Cardiac fibroblast (primary cell): Measurements from ENCODE around the gene AOC2.
"Not testable (repeated sequence)": the region's sequence is repeated elsewhere in the genome, so short reads cannot be mapped to it uniquely, and the experiment has no call there.

Source experiments
- DNase-seq, 2 donors: peaks; one replicate each; pipeline versions ENCODE4 v3.0.0 to v3.0.0-alpha.2; 2010; ENCODE audit warnings: low read depth in 2 of 2
- H3K4me3 ChIP-seq, 2 donors: replicated peaks in 1 of 2; 1 replicate in 1 of 2; 2 replicates in 1 of 2; pipeline ENCODE4 v1.5.1; 2011; ENCODE audit warnings: low read depth in 2 of 2, low read length in 2 of 2, mild to moderate bottlenecking in 2 of 2, moderate library complexity in 1 of 2
- CTCF ChIP-seq: IDR thresholded peaks from one replicate; pipeline ENCODE4 v1.5.1; 2011; ENCODE audit warnings: low read depth, mild to moderate bottlenecking, low read length, inconsistent platforms

The AOC2 gene

DNA sequence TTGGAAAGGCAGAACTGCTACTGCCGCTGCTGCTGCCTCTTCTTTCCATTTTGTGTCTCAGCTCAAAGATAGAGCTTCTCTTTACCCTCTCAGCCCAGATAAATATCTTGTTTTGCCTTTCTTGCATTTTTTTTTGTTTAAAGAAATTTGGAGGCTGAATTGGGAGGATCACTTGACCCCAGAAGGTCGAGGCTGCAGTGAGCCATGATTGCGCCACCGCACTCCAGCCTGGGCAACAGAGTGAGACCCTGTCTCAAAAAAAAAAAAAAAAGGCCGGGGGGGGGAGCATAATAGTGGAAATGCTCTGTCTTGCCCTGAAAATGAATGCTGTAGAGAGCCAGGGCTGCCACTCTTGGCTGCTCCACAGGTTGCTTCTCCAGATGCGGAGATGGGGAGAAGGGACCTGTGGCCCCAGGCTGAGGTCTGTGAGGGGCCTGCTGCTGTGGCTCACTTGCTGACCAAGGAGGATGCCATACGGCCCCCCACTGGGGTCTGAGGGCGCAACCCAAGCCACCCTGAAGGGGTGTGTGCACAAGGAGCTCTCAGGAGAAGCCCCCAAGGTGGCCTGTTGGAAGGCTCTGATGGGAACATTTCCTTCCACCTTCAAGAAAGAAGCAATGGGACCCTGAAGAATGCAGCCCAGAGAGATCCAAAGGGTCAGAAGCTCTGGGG is 34.7 kb downstream of the AOC2 start:
- DNase-seq, result no peak
- H3K4me3 ChIP-seq, result no peak overlapping the region
- TF ChIP-seq CTCF, result no peak

DNA sequence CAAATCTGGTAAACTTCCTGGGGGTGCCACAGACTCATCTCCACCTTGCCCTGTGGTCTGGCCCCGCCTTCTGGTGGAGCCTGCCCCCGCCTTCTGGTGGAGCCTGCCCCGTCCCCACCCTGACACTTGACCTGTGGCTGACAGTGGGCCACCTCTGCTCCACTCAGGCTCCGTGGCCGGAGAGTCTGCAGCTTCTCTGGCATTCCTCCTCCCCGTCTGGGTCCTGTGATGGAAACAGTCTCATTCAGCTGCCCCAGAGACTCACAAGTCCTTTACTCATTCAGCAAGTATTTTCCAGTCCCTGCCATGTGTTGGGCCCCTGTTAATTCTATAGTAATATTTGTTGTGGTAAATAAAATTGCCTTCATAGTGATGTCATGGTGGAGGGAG is 35.2 kb downstream of the AOC2 start:
- peak; percentile 25 to 57 for DNase-seq
- no peak for TF ChIP-seq CTCF
- no peak overlapping the region for H3K4me3 ChIP-seq

- no peak for TF ChIP-seq CTCF
- no peak overlapping the region for H3K4me3 ChIP-seq
- no peak for DNase-seq
These were observed 36.5 kb downstream of the AOC2 start for GRCh38 chr17:42880776-42881310.

- not testable (repeated sequence) for H3K4me3 ChIP-seq, DNase-seq
These were observed 37.3 kb downstream of the AOC2 start for GRCh38 chr17:42881706-42882105.

DNA sequence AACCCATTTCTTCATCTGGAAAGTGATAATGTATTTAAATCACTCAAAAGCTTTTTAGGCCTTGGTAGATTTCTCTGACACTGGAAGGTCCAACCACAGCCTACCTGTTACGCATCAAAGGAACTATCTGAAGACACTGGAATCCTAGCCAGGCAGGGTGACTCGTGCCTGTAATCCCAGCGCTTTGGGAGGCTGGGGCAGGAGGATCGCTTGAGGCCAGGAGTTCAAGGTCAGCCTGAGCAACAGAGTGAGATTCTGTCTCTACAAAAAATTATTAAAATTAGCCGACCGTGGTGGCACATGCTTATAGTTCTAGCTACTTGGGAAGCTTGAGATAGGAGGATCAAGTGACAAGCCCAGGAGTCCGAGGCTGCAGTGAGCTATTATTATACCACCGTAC is 37.8 kb downstream of the AOC2 start:
- no peak overlapping the region for H3K4me3 ChIP-seq
- no peak for DNase-seq
- no peak for TF ChIP-seq CTCF

DNA sequence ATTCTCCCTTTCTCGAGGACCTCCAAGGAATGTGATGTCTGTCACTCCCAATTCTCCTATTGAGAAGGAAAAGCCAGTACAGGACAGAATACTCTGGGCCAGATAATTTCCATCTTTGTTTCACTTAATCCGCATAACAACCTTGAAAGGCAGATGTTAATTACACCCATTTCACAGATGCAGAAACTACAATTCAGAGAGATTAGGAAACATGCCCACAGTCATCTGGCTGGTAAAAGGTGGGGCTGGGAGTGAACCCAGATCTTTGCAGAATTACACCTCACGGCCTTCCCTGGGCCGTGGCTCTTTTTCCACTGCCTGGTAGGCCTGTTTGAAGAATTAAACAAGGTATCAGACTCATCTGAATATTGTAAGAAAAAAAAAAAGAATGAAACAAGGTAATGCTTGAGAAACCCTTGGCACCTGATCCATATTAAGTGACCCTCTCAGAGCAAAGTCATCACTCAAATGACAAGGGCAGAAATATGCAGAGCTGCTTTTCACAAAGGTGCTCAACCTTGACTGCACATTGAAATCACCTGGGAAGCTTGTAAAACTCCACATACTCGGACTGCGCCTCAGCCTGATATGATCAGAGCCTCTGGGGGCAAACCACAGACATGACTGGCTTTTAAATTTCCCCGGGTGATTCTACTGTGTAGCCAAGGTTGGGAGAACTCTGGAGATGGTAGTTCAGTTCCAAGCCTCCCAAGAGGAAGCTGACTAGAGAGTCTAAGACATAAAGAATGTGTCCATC is 39.6 kb downstream of the AOC2 start:
- no peak for DNase-seq
- H3K4me3 ChIP-seq, result no peak overlapping the region
- TF ChIP-seq CTCF, result no peak

DNA sequence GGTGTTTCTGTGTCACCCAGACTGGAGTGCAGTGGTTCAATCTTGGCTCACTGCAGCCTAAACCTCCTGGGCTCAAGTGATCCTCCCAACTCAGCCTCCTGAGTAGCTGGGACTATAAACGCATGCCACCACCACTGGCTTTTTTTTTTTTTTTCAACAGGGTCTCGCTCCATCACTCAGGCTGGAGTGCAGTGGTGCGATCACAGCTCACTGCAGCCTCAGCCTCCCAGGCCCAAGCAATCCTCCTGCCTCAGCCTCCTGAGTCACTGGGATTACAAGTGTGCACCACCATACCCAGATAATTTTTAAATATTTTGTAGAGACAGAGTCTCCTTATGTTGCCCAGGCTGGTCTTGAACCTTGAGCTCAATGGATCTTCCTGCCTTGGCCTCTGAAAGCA is 41.4 kb downstream of the AOC2 start:
- DNase-seq, H3K4me3 ChIP-seq: not testable (repeated sequence)
